GM12878 (cell line): ENCODE data around the gene CADM2. TPM values are rescaled to one million over a fixed set of nuclear protein-coding genes. Genes with fewer than 3 reads are reported as not detected.

ENCODE experiments used
- ATAC-seq: fragments of 200-7000 bp; cut with Tn5 transposase; 3 replicates; pipeline ENCODE4 v1.9.1; 2020; ENCODE audit warnings: mild to moderate bottlenecking, moderate library complexity
- BruUV-seq: library from RNA; stranded (reverse); fragments of 400-500 nt; replicated peaks from 2 replicates; lab custom pipeline; 2021; lab: Mats Ljungman, UMichigan
- CTCF ChIA-PET: fragments of 300-600 bp; sonication (Branson Sonifier 250); formaldehyde crosslinking; extraction: SDS; loops from one replicate; lab custom pipeline; 2021; ENCODE audit warnings: inconsistent platforms; lab: Yijun Ruan, JAX
- POLR2A ChIA-PET: fragments of 350-600 bp; formaldehyde crosslinking; extraction: SDS; loops from one replicate; lab custom pipeline; 2021; ENCODE audit warnings: inconsistent platforms; lab: Charles Lee
- RAD21 ChIA-PET: fragments of 300-600 bp; sonication (Branson Sonifier 250); formaldehyde crosslinking; loops from one replicate; lab custom pipeline; 2023; ENCODE audit warnings: antibody characterized with exemption; ENCODE audit not compliant: unreplicated experiment; lab: Charles Lee
- SMC1A ChIA-PET: fragments of 300-600 bp; sonication (Branson Sonifier 250); formaldehyde crosslinking; loops from one replicate; lab custom pipeline; 2023; ENCODE audit not compliant: unreplicated experiment, uncharacterized antibody; lab: Charles Lee
- DNase-seq: peaks from one replicate; pipeline ENCODE4 v3.0.0-alpha.2; 2011; ENCODE audit warnings: low read depth, low spot score
- FAIRE-seq: peaks from 3 replicates; lab custom pipeline; 2011; peaks lifted over from hg19 to GRCh38; lab: Jason Lieb, UNC
- H2AFZ ChIP-seq: 2 replicates; pipeline ENCODE4 v1.6.0; 2011; ENCODE audit warnings: low read depth, low read length, control low read depth; ENCODE audit not compliant: control insufficient read depth
- H3K27ac ChIP-seq: 2 replicates; pipeline ENCODE4 v1.5.1; 2011; ENCODE audit warnings: control low read depth; ENCODE audit not compliant: control insufficient read depth, insufficient read depth
- H3K27me3 ChIP-seq, 2 experiments: replicated peaks in 1 of 2; 2 replicates each; pipeline versions ENCODE4 v1.6.0 to v1.6.1; 2011; ENCODE audit warnings: low read length in 1 of 2; ENCODE audit not compliant: control insufficient read depth in 2 of 2, insufficient read depth in 2 of 2
- H3K36me3 ChIP-seq, 2 experiments: 2 replicates each; pipeline ENCODE4 v1.5.1; 2011; ENCODE audit warnings: low read length in 1 of 2; ENCODE audit not compliant: control insufficient read depth in 2 of 2, insufficient read depth in 2 of 2
- H3K4me1 ChIP-seq: 2 replicates; pipeline ENCODE4 v1.6.1; 2011; ENCODE audit warnings: mild to moderate bottlenecking, low read length, moderate library complexity, mixed read lengths; ENCODE audit not compliant: control insufficient read depth, insufficient read depth
- H3K4me2 ChIP-seq: 2 replicates; pipeline ENCODE4 v1.6.0; 2011; ENCODE audit warnings: control low read depth; ENCODE audit not compliant: control insufficient read depth, insufficient read depth
- H3K4me3 ChIP-seq: fragments of 200-600 bp; sonication (generic); 2 replicates; pipeline ENCODE4 v1.5.1; 2016
- H3K79me2 ChIP-seq: 2 replicates; pipeline ENCODE4 v1.6.0; 2011; ENCODE audit warnings: low read length; ENCODE audit not compliant: control insufficient read depth, insufficient read depth
- H3K9ac ChIP-seq: 2 replicates; pipeline ENCODE4 v1.8.0; 2011; ENCODE audit warnings: low read length, control low read depth, mixed read lengths; ENCODE audit not compliant: control insufficient read depth, insufficient read depth
- H3K9me3 ChIP-seq: replicated peaks from 3 replicates; pipeline ENCODE4 v1.5.1; 2011; ENCODE audit warnings: mild to moderate bottlenecking, low read length; ENCODE audit not compliant: control insufficient read depth, insufficient read depth
- H4K20me1 ChIP-seq: 2 replicates; pipeline ENCODE4 v1.6.0; 2011; ENCODE audit not compliant: control insufficient read depth, insufficient read depth
- ELK1 ChIP-seq: IDR thresholded peaks from 2 replicates; pipeline ENCODE4 v1.6.1; 2012; ENCODE audit warnings: low read depth, low read length, improper control_type of control experiment
- HDAC6 ChIP-seq: fragments of 200-600 bp; sonication (generic); IDR thresholded peaks from one replicate; pipeline ENCODE4 v1.8.0; 2017; ENCODE audit warnings: antibody characterized with exemption; ENCODE audit not compliant: unreplicated experiment
- LARP7 ChIP-seq: fragments of 450-650 bp; IDR thresholded peaks from 2 replicates; pipeline ENCODE4 v1.6.1; 2017; ENCODE audit warnings: mild to moderate bottlenecking
- MEF2A ChIP-seq: IDR thresholded peaks from 2 replicates; pipeline ENCODE4 v1.6.1; 2011; ENCODE audit warnings: low read depth, mild to moderate bottlenecking, low read length, moderate library complexity; ENCODE audit not compliant: insufficient read depth
- MTA2 ChIP-seq: fragments of 450-650 bp; IDR thresholded peaks from 2 replicates; pipeline ENCODE4 v1.6.1; 2016; ENCODE audit warnings: low read depth, mild to moderate bottlenecking, moderate library complexity
- MYC ChIP-seq: IDR thresholded peaks from 2 replicates; pipeline ENCODE4 v1.6.1; 2011; ENCODE audit warnings: mild to moderate bottlenecking, low read length, moderate library complexity, inconsistent platforms; ENCODE audit not compliant: insufficient read depth, insufficient replicate concordance, insufficient read length, severe bottlenecking
- NBN ChIP-seq: fragments of 450-650 bp; IDR thresholded peaks from 2 replicates; pipeline ENCODE4 v1.6.1; 2016
- RCOR1 ChIP-seq: conservative IDR thresholded peaks from 2 replicates; pipeline ENCODE4 v1.6.1; 2012; ENCODE audit warnings: low read depth, low read length, improper control_type of control experiment
- RELA ChIP-seq: fragments of 450-650 bp; IDR thresholded peaks from 2 replicates; pipeline ENCODE4 v1.8.0; 2014; ENCODE audit warnings: borderline replicate concordance; ENCODE audit not compliant: partially characterized antibody
- WRNIP1 ChIP-seq: IDR thresholded peaks from 2 replicates; pipeline ENCODE4 v1.6.1; 2011; ENCODE audit warnings: low read depth, low read length, improper control_type of control experiment, borderline replicate concordance
- ZNF24 ChIP-seq: fragments of 450-650 bp; IDR thresholded peaks from 2 replicates; pipeline ENCODE4 v1.6.1; 2017; ENCODE audit warnings: antibody characterized with exemption, mild to moderate bottlenecking
- ZNF274 ChIP-seq: IDR thresholded peaks from one replicate; pipeline ENCODE4 v1.8.0; 2011; ENCODE audit not compliant: insufficient read length, insufficient read depth
- WGBS: methylation state at CpG from one replicate; pipeline ENCODE4 v1.1.6; 2016; ENCODE audit warnings: low lambda C conversion rate; ENCODE audit not compliant: insufficient replicate concordance, insufficient coverage; ENCODE audit errors: missing lambda C conversion rate; 5-methylcytosine and 5-hydroxymethylcytosine counted together
- in situ Hi-C: fragments of 300-500 bp; cut with MboI; formaldehyde crosslinking; loops from 9 replicates; pipeline ENCODE4 v1.14.3; 2018; ENCODE audit warnings: mixed read lengths
- intact Hi-C: fragments of 100-400 bp; cut with micrococcal nuclease; formaldehyde crosslinking; loops from one replicate; pipeline ENCODE4 v1.14.2; 2022; ENCODE audit not compliant: unreplicated experiment
- polyA plus RNA-seq, 11 experiments: library from polyadenylated mRNA; depleted of rRNA in 4 of 11; unstranded in 6 of 11; stranded (reverse) in 5 of 11; fragments of >200 nt; fragmentation: Nextera tagmentation in 4 of 11; fragmentation: Illumina TruSeq in 1 of 11; extraction: Ambion mirVana in 4 of 11; extraction: Trizol in 1 of 11; gene quantifications; 1 replicate in 1 of 11; 2 replicates in 10 of 11; pipeline versions ENCODE4 v1.2.1 to v1.2.3, GENCODE V29; 2011 to 2016; ENCODE audit warnings: inconsistent platforms in 2 of 11, missing spikeins in 2 of 11, low read depth in 1 of 11
- total RNA-seq, 4 experiments: library from RNA; depleted of rRNA in 3 of 4; stranded (reverse); fragments of >200 nt in 3 of 4; fragmentation: Illumina TruSeq in 1 of 4; extraction: Trizol in 1 of 4; gene quantifications; 2 replicates each; pipeline versions ENCODE4 v1.2.1 to v1.2.3, GENCODE V29; 2013 to 2021
- TF ChIP-seq, protein P1 (sequence below): fragments of 450-650 bp; IDR thresholded peaks from 2 replicates; pipeline ENCODE4 v1.6.1; 2017; ENCODE audit warnings: mild to moderate bottlenecking, moderate library complexity

The CADM2 gene
- total and polyA plus RNA-seq, 10 of the 15 experiments (the other 5 are each of a cell fraction or from before 2014, with no cell fraction given), result 0.13 TPM; not detected in 9

GRCh38 chr3:84962415-84962814 is 3.6 kb downstream of the CADM2 start:
- FAIRE-seq (no peak), ATAC-seq (no peak)

GRCh38 chr3:84963137-84963536 is 4.3 kb downstream of the CADM2 start:
- no peak for ATAC-seq
- no peak for DNase-seq
- 19% methylated on average over 2 of the region's 2 CpGs for WGBS
- no peak for FAIRE-seq
- no peak overlapping the region for H3K4me3 ChIP-seq
- H3K79me2 ChIP-seq, result no peaks in the 10 kb centered on the region
- no TSS peak for BruUV-seq
- ChIA-PET RAD21 (no interaction called here), SMC1A (no interaction called here), POLR2A (no interaction called here), CTCF (no interaction called here)
- no peaks in the 10 kb centered on the region for H3K36me3 ChIP-seq
- H3K27ac ChIP-seq, result no peak overlapping the region
- intact Hi-C loops (no loop called here), in situ Hi-C loops (no loop called here)
- H3K4me1 ChIP-seq, result no peaks in the 10 kb centered on the region
- no peaks in the 10 kb centered on the region for H4K20me1 ChIP-seq
- H3K4me2 ChIP-seq, result no peak overlapping the region
- H3K9me3 ChIP-seq, result no peaks in the 10 kb centered on the region; the same call in 2 of the 3 replicates
- no peak overlapping the region for H2AFZ ChIP-seq
- H3K9ac ChIP-seq, result no peak overlapping the region
- peaks cover 0 to 4% of the 10 kb centered on the region in 2 experiments; a peak in 3 of 4 replicates for H3K27me3 ChIP-seq
- TF ChIP-seq RELA (no peak), ELK1 (no peak), WRNIP1 (no peak), ZNF274 (no peak)
- TF ChIP-seq, protein P1, sequence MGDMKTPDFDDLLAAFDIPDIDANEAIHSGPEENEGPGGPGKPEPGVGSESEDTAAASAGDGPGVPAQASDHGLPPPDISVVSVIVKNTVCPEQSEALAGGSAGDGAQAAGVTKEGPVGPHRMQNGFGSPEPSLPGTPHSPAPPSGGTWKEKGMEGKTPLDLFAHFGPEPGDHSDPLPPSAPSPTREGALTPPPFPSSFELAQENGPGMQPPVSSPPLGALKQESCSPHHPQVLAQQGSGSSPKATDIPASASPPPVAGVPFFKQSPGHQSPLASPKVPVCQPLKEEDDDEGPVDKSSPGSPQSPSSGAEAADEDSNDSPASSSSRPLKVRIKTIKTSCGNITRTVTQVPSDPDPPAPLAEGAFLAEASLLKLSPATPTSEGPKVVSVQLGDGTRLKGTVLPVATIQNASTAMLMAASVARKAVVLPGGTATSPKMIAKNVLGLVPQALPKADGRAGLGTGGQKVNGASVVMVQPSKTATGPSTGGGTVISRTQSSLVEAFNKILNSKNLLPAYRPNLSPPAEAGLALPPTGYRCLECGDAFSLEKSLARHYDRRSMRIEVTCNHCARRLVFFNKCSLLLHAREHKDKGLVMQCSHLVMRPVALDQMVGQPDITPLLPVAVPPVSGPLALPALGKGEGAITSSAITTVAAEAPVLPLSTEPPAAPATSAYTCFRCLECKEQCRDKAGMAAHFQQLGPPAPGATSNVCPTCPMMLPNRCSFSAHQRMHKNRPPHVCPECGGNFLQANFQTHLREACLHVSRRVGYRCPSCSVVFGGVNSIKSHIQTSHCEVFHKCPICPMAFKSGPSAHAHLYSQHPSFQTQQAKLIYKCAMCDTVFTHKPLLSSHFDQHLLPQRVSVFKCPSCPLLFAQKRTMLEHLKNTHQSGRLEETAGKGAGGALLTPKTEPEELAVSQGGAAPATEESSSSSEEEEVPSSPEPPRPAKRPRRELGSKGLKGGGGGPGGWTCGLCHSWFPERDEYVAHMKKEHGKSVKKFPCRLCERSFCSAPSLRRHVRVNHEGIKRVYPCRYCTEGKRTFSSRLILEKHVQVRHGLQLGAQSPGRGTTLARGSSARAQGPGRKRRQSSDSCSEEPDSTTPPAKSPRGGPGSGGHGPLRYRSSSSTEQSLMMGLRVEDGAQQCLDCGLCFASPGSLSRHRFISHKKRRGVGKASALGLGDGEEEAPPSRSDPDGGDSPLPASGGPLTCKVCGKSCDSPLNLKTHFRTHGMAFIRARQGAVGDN, result no peak

More at GRCh38 chr3:84962415-84962814, 3.6 kb downstream of the CADM2 start:
- H2AFZ ChIP-seq, result no peak overlapping the region
- ChIA-PET CTCF (no interaction called here), RAD21 (no interaction called here), SMC1A (no interaction called here), POLR2A (no interaction called here)
- in situ Hi-C loops (no loop called here), intact Hi-C loops (no loop called here)
- no peaks in the 10 kb centered on the region; the same call in 2 of the 3 replicates for H3K9me3 ChIP-seq
- TF ChIP-seq MTA2, result no peak
- TF ChIP-seq ZNF274, result no peak
- no peak for TF ChIP-seq NBN
- no peak for TF ChIP-seq HDAC6
- TF ChIP-seq ZNF24, result no peak
- no peak for TF ChIP-seq MYC
- no peak for TF ChIP-seq MEF2A
- no peak for TF ChIP-seq LARP7
- no peak for TF ChIP-seq RCOR1
- no peaks in the 10 kb centered on the region for H3K36me3 ChIP-seq
- H3K27me3 ChIP-seq, result peaks cover 0 to 4% of the 10 kb centered on the region in 2 experiments; a peak in 3 of 4 replicates
- H3K79me2 ChIP-seq, result no peaks in the 10 kb centered on the region
- no peak overlapping the region for H3K4me3 ChIP-seq
- no TSS peak for BruUV-seq
- no peak overlapping the region for H3K9ac ChIP-seq
- H4K20me1 ChIP-seq, result no peaks in the 10 kb centered on the region
- DNase-seq, result no peak
- no peaks in the 10 kb centered on the region for H3K4me1 ChIP-seq
- no peak overlapping the region for H3K27ac ChIP-seq
- no peak overlapping the region for H3K4me2 ChIP-seq
- WGBS, result 76% methylated on average over 5 of the region's 5 CpGs
